Testis (tissue), 3 donors: ENCODE data around the gene HMG20A. TPM values are rescaled to one million over a fixed set of nuclear protein-coding genes. Genes with fewer than 3 reads are reported as not detected.

ENCODE experiments used
- DNase-seq: peaks from one replicate; pipeline ENCODE4 v3.0.0-alpha.2; 2019
- H3K27ac ChIP-seq, 2 donors: fragments of 200-600 bp; sonication (generic); one replicate each; pipeline ENCODE4 v1.5.1; 2019
- H3K27me3 ChIP-seq: fragments of 200-600 bp; sonication (generic); one replicate; pipeline ENCODE4 v1.5.1; 2019
- H3K36me3 ChIP-seq: fragments of 200-600 bp; sonication (generic); one replicate; pipeline ENCODE4 v1.5.1; 2017; ENCODE audit warnings: low read depth; ENCODE audit errors: missing control alignments
- H3K4me1 ChIP-seq: fragments of 200-600 bp; sonication (generic); one replicate; pipeline ENCODE4 v1.5.1; 2019
- H3K4me3 ChIP-seq, 2 donors: fragments of 200-600 bp; sonication (generic); one replicate each; pipeline ENCODE4 v1.5.1; 2017 to 2019
- H3K9me3 ChIP-seq: fragments of 200-600 bp; sonication (generic); one replicate; pipeline ENCODE4 v1.5.1; 2017
- POLR2A ChIP-seq: fragments of 450-650 bp; IDR thresholded peaks from one replicate; pipeline ENCODE4 v1.6.1; 2017; ENCODE audit warnings: antibody characterized with exemption, mild to moderate bottlenecking, moderate library complexity
- WGBS, 2 donors: methylation state at CpG; one replicate each; pipeline ENCODE4 v1.1.5; 2018; 5-methylcytosine and 5-hydroxymethylcytosine counted together
- intact Hi-C: fragments of 100-400 bp; cut with DNase I; formaldehyde crosslinking; loops from one replicate; pipeline ENCODE4 v1.15.1; 2023; ENCODE audit warnings: low total_unique reads
- polyA plus RNA-seq: library from polyadenylated mRNA; stranded (reverse); fragments of 350-450 nt; fragmentation: Illumina TruSeq; extraction: RNeasy Lipid Tissue Mini Kit (QIAGEN cat#74804); gene quantifications from one replicate; pipeline ENCODE4 v1.2.3, GENCODE V29; 2014; ENCODE audit warnings: low read depth, low replicate concordance; ENCODE audit not compliant: insufficient read depth
- total RNA-seq, 2 donors: library from RNA; depleted of rRNA; stranded (reverse); fragments of >200 nt; gene quantifications; one replicate each; pipeline ENCODE4 v1.2.3, GENCODE V29; 2016
- TF ChIP-seq, protein P1 (sequence below), 3 experiments: fragments of 450-650 bp in 2 of 3; fragments of 200-600 bp in 1 of 3; sonication (generic) in 1 of 3; IDR thresholded peaks; one replicate each; pipeline ENCODE4 v1.5.1; 2016 to 2019; ENCODE audit warnings: antibody characterized with exemption in 3 of 3, mild to moderate bottlenecking in 2 of 3, moderate library complexity in 1 of 3

Gene HMG20A
- total and polyA plus RNA-seq, 3 donors from 2014 or later, result 44.2 to 87.7 (median 76.9) TPM

DNA sequence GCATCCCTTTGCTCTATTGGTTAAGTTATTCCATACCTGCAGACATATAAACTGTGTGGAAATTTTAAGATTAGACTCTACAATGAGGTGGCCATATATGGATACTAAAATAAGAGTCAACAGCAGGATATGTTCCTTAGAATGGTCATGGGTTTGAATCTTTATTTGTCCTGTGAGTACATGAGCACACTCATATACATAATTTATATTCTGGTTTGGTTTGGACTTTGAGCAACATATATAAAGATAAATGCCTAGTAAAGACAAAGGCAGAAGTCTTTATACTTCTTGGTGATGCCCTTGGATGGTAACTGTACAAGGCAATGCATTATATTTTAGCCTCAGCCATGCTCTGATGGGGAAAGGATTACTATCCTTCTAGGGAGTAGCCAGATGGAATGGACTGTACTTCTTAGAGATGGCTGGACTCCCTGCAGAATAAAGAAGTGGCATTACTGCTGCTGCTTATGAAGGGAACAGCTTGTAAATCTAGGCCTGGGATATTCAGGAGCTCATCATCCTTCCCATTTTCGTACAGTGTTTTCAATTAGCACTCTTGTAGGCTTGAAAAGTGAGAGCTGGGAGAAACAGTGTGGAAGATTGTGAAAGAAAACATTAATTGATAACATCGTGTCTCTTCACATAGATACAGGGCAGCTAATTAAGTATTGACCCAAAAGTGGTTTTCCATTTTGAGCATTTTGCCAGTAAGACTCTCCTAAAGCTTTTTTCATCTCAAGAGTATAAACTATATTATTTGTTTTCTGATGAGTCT, 60.4 kb downstream of the HMG20A start:
- no peak overlapping the region for H3K4me3 ChIP-seq
- TF ChIP-seq, protein P1, sequence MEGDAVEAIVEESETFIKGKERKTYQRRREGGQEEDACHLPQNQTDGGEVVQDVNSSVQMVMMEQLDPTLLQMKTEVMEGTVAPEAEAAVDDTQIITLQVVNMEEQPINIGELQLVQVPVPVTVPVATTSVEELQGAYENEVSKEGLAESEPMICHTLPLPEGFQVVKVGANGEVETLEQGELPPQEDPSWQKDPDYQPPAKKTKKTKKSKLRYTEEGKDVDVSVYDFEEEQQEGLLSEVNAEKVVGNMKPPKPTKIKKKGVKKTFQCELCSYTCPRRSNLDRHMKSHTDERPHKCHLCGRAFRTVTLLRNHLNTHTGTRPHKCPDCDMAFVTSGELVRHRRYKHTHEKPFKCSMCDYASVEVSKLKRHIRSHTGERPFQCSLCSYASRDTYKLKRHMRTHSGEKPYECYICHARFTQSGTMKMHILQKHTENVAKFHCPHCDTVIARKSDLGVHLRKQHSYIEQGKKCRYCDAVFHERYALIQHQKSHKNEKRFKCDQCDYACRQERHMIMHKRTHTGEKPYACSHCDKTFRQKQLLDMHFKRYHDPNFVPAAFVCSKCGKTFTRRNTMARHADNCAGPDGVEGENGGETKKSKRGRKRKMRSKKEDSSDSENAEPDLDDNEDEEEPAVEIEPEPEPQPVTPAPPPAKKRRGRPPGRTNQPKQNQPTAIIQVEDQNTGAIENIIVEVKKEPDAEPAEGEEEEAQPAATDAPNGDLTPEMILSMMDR (IDR thresholded peaks at IDR 0.05), result no peak
- no peak for TF ChIP-seq POLR2A
- no peak for DNase-seq
- H3K9me3 ChIP-seq, result no peaks in the 10 kb centered on the region
- H3K27me3 ChIP-seq, result no peaks in the 10 kb centered on the region
- H3K36me3 ChIP-seq, result no peaks in the 10 kb centered on the region
- no peaks in the 10 kb centered on the region for H3K4me1 ChIP-seq
- no peak overlapping the region for H3K27ac ChIP-seq
- 61 to 72% methylated on average over 2 of the region's 2 CpGs for WGBS, 2 donors
- intact Hi-C loops, result no loop called here

DNA sequence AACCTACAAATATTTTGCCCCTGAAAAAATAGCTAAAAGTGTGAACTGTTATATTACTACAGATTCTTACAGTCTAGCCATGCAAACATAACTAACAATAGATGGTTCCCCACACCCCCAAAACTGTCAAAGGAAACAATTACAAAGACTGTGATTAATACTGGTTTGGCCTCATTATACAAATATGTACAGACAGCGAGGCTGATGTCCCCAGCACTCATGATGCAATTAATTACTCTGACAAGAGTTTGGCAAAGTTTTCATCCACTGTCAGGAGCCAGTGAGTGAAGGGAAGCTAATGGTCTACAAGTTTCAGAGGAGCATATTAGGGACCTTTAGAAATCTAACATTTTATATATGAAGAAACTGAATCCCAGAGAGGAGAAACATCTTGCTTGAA, 61.0 kb downstream of the HMG20A start:
- WGBS, 2 donors, result 56 to 65% methylated on average over 1 of the region's 1 CpG
- Histone ChIP-seq H3K27me3 (no peaks in the 10 kb centered on the region), H3K36me3 (no peaks in the 10 kb centered on the region), H3K27ac (no peak overlapping the region), H3K4me3 (no peak overlapping the region), H3K9me3 (no peaks in the 10 kb centered on the region), H3K4me1 (peaks cover 3% of the 10 kb centered on the region)
- intact Hi-C loops, result no loop called here
- no peak for TF ChIP-seq POLR2A
- TF ChIP-seq, protein P1 (IDR thresholded peaks at IDR 0.05), result no peak
- no peak for DNase-seq

DNA sequence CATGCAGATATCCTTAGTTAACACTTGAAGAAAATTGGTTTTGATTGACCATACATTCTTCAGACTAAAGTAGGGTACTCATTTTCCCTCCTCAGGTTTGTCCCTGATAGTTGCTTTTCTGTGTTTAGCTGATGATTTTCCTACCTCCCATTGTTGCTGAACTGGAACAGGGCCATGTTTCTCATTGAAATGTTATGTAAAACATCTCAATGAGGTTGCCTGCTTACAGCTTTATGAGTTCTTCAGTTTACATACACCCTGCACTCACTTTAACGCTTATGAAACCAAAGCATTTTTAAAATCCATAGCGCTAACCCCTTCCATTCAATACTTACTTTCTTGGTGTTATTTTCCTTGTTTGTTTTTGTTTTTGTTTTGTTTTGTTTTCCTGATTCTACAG, 61.9 kb downstream of the HMG20A start:
- no peak overlapping the region for H3K4me3 ChIP-seq
- H3K36me3 ChIP-seq, result no peaks in the 10 kb centered on the region
- no peak for TF ChIP-seq POLR2A
- TF ChIP-seq, protein P1 (IDR thresholded peaks at IDR 0.05), result no peak
- intact Hi-C loops, result no loop called here
- no peak for DNase-seq
- no peaks in the 10 kb centered on the region for H3K27me3 ChIP-seq
- no peaks in the 10 kb centered on the region for H3K9me3 ChIP-seq
- WGBS, 2 donors, result 78 to 80% methylated on average over 2 of the region's 2 CpGs
- peaks cover 11% of the 10 kb centered on the region for H3K4me1 ChIP-seq
- no peak overlapping the region for H3K27ac ChIP-seq

DNA sequence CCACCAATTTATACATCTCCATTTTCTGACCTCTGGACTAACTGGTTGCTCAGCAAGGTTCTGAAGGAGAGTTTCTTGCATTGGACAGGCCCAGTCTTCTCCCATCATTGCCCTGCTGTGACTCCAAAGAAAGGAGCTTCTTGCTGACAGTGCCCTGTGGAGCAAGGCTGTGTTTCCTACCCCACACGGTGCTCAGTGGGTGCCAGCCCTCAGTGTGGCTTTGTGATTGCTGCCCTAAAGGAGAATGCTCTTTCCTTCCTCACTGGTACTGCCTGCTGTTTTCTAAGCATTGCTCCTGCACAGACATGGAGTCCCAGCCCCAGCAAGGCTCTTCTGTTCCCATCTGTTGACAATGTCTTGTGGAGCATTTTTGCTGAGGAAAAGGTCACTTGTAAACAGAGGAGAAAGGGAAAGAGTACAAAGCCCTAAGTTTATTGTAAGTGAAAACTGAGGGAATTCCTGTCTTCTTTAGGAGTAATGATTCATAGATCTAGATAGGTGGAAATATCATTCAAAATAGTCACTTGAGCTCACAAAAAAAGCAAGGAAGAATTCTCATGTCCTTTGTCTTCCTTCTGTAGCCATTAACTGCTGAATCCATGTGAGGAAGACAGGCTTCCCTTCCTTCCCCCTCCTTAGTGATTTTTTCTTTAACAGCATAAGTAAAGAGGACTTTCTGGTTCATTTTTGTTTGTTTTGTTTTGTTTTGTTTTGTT, 62.9 kb downstream of the HMG20A start:
- H3K9me3 ChIP-seq, result no peaks in the 10 kb centered on the region
- no peaks in the 10 kb centered on the region for H3K36me3 ChIP-seq
- no peaks in the 10 kb centered on the region for H3K27me3 ChIP-seq
- H3K27ac ChIP-seq, result no peak overlapping the region
- peaks cover 11% of the 10 kb centered on the region for H3K4me1 ChIP-seq
- no peak for DNase-seq
- no peak overlapping the region for H3K4me3 ChIP-seq
- WGBS, 2 donors, result 71% methylated on average over 1 of the region's 1 CpG
- TF ChIP-seq, protein P1 (IDR thresholded peaks at IDR 0.05), result no peak
- no peak for TF ChIP-seq POLR2A
- intact Hi-C loops, result no loop called here
